DOHH2 (cell line): ENCODE results near the gene KCNK7.

Experiments
- H3F3A ChIP-seq: fragments of 200-600 bp; sonication (generic), shearing (Covaris generic); 2 replicates; pipeline ENCODE4 v1.6.0; 2016; ENCODE audit warnings: antibody characterized with exemption, mild to moderate bottlenecking; ENCODE audit not compliant: control insufficient read depth, insufficient read depth
- H3K27ac ChIP-seq: fragments of 200-600 bp; sonication (generic); 2 replicates; pipeline ENCODE4 v1.5.1; 2014; ENCODE audit warnings: low read depth, mild to moderate bottlenecking, low read length, moderate library complexity
- H3K27me3 ChIP-seq: fragments of 200-600 bp; sonication (generic); 2 replicates; pipeline ENCODE4 v1.6.1; 2014; ENCODE audit warnings: mild to moderate bottlenecking, low read length, mixed read lengths; ENCODE audit not compliant: control insufficient read depth
- H3K36me3 ChIP-seq: fragments of 200-600 bp; sonication (generic); 2 replicates; pipeline ENCODE4 v1.6.1; 2014; ENCODE audit warnings: mild to moderate bottlenecking, low read length, moderate library complexity, mixed read lengths; ENCODE audit not compliant: control insufficient read depth
- H3K4me1 ChIP-seq: fragments of 200-600 bp; sonication (generic); 2 replicates; pipeline ENCODE4 v1.6.1; 2014; ENCODE audit warnings: mild to moderate bottlenecking, low read length, mixed read lengths; ENCODE audit not compliant: control insufficient read depth
- H3K4me2 ChIP-seq: fragments of 200-600 bp; sonication (generic); 2 replicates; pipeline ENCODE4 v1.6.0; 2014; ENCODE audit warnings: mild to moderate bottlenecking, low read length, moderate library complexity
- H3K4me3 ChIP-seq: fragments of 200-600 bp; sonication (generic); 2 replicates; pipeline ENCODE4 v1.5.1; 2014; ENCODE audit warnings: mild to moderate bottlenecking, low read length, mixed read lengths
- H3K79me2 ChIP-seq: fragments of 200-600 bp; sonication (generic); 2 replicates; pipeline ENCODE4 v1.6.1; 2014; ENCODE audit warnings: mild to moderate bottlenecking, low read length, mixed read lengths; ENCODE audit not compliant: control insufficient read depth
- H3K9me2 ChIP-seq: fragments of 200-600 bp; sonication (generic); replicated peaks from 2 replicates; pipeline ENCODE4 v1.6.1; 2014; ENCODE audit warnings: mild to moderate bottlenecking, low read length, mixed read lengths; ENCODE audit not compliant: control insufficient read depth
- H3K9me3 ChIP-seq: fragments of 200-600 bp; sonication (generic); 2 replicates; pipeline ENCODE4 v1.6.1; 2014; ENCODE audit warnings: antibody characterized with exemption, low read length, mixed read lengths; ENCODE audit not compliant: control insufficient read depth, insufficient read depth
- H4K20me1 ChIP-seq: fragments of 200-600 bp; sonication (generic); 2 replicates; pipeline ENCODE4 v1.6.0; 2014; ENCODE audit warnings: low read depth, mild to moderate bottlenecking, antibody characterized with exemption, low read length, moderate library complexity; ENCODE audit not compliant: control insufficient read depth, insufficient read depth
- CTCF ChIP-seq: fragments of 200-600 bp; sonication (generic); IDR thresholded peaks from one replicate; pipeline ENCODE4 v1.5.1; 2014; ENCODE audit warnings: antibody characterized with exemption, mild to moderate bottlenecking, low read depth, low read length; ENCODE audit not compliant: poor library complexity, severe bottlenecking
- EZH2phosphoT487 ChIP-seq: fragments of 200-600 bp; sonication (generic); IDR thresholded peaks from 2 replicates; pipeline ENCODE4 v1.6.1; 2017; ENCODE audit warnings: borderline replicate concordance, mild to moderate bottlenecking, antibody characterized with exemption, low read length, moderate library complexity, mixed read lengths

KCNK7 gene

GRCh38 chr11:65619281-65619928 lies 23.8 kb upstream of the KCNK7 start:
- no peaks in the 10 kb centered on the region for H3K9me3 ChIP-seq
- peaks cover 22% of the 10 kb centered on the region for H3K4me1 ChIP-seq
- no peaks in the 10 kb centered on the region for H3K9me2 ChIP-seq
- H3K36me3 ChIP-seq: peaks cover 79% of the 10 kb centered on the region
- H3K27ac ChIP-seq: no peak overlapping the region
- H4K20me1 ChIP-seq: peaks cover 14% of the 10 kb centered on the region; the same call in 1 of the 2 replicates
- H3K27me3 ChIP-seq: no peaks in the 10 kb centered on the region
- no peak overlapping the region for H3K4me3 ChIP-seq
- TF ChIP-seq CTCF: no peak
- no peak for TF ChIP-seq EZH2phosphoT487
- peaks cover 44% of the 10 kb centered on the region for H3K79me2 ChIP-seq
- H3K4me2 ChIP-seq: no peak overlapping the region
- no peaks in the 10 kb centered on the region; the same call in 1 of the 2 replicates for H3F3A ChIP-seq

GRCh38 chr11:65618763-65619162 lies 23.2 kb upstream of the KCNK7 start:
- no peaks in the 10 kb centered on the region; the same call in 1 of the 2 replicates for H3F3A ChIP-seq
- no peak overlapping the region for H3K27ac ChIP-seq
- peaks cover 49% of the 10 kb centered on the region for H3K79me2 ChIP-seq
- TF ChIP-seq EZH2phosphoT487: no peak
- no peaks in the 10 kb centered on the region for H3K9me2 ChIP-seq
- H3K9me3 ChIP-seq: no peaks in the 10 kb centered on the region
- H3K4me2 ChIP-seq: no peak overlapping the region
- peaks cover 22% of the 10 kb centered on the region for H3K4me1 ChIP-seq
- peaks cover 14% of the 10 kb centered on the region; the same call in 1 of the 2 replicates for H4K20me1 ChIP-seq
- peaks cover 76% of the 10 kb centered on the region for H3K36me3 ChIP-seq
- no peaks in the 10 kb centered on the region for H3K27me3 ChIP-seq
- H3K4me3 ChIP-seq: no peak overlapping the region

GRCh38 chr11:65617990-65618751 lies 22.6 kb upstream of the KCNK7 start:
- Histone ChIP-seq H3K9me3 (no peaks in the 10 kb centered on the region), H3K27me3 (no peaks in the 10 kb centered on the region), H4K20me1 (peaks cover 14% of the 10 kb centered on the region; the same call in 1 of the 2 replicates), H3K4me3 (no peak overlapping the region), H3K79me2 (peaks cover 55% of the 10 kb centered on the region), H3F3A (no peaks in the 10 kb centered on the region; the same call in 1 of the 2 replicates), H3K9me2 (no peaks in the 10 kb centered on the region), H3K36me3 (peaks cover 71% of the 10 kb centered on the region), H3K4me1 (peaks cover 26% of the 10 kb centered on the region), H3K27ac (no peak overlapping the region), H3K4me2 (no peak overlapping the region)
- TF ChIP-seq CTCF: no peak
- no peak for TF ChIP-seq EZH2phosphoT487
